Measurements from ENCODE around the gene CUL4B. TPM values are rescaled to one million over a fixed set of nuclear protein-coding genes. Genes with fewer than 3 reads are reported as not detected.
A peak's percentile ranks its signal among the peaks of the same experiment; 100 is the strongest.
"Not testable (repeated sequence)": the region's sequence is repeated elsewhere in the genome, so short reads cannot be mapped to it uniquely, and the experiment has no call there.

CUL4B gene
- total RNA-seq = 18.3 TPM
- long read RNA-seq, full-length matches to known transcripts = 5 of 6 reads
- long read RNA-seq, partial matches to known transcripts = 0 of 6 reads
- long read RNA-seq, other reads (novel, unspliced or antisense) = 1 of 6 reads

DNA sequence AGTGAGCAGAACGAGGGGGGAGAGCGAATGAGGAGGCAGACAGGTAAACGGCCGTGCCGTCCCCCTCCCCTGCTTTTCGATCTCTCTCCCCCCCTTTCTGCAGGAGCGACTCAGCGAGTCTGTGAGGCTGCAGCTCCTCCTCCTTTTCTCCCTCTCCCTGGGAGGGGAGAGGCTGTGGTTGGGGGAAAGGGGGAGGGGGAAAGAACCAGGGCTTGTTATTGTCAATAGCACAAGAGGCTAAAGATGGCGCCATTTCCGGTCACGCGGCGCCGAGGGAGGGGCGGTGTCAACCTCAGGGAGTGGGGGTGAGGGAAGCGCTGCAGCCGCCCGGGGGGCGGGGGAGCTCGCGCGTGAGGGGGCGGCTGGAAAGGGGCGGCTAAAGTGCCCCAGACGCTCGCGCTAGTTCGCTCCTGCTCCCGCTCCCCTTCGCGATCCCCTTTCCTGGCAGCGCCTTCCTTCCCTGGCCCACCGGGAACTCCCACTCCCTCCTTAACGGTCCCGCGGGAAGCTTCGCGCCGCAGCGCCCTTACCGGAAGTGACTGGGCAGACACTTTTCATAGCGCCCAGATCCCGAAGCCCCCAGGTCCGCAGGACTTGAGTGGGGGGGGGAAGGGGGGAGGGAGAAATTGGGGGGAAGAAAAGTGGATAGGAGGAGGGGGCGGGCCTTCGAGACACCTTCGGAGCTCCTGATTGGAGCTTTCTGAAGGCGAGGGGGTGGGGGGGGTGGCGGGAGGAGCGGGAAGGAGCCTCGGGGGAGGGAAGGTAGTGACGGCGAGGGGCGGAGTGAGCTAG, at the start of gene CUL4B:
Gene CUL4B (minus strand): TSS at position 121 of the 792 bp plus-strand sequence. CDS start 324 bp downstream, outside the sequence.
- intact Hi-C loops (cut with DNase I) = loop anchor here (1.0 to 5.0 kb wide), 3 partner anchors 42 to 74 kb away; partner anchors contain the start of gene C1GALT1C1
- DNase-seq (ENCODE audit: missing footprints) = peak; percentile 95
- ATAC-seq = peak; percentile 96

DNA sequence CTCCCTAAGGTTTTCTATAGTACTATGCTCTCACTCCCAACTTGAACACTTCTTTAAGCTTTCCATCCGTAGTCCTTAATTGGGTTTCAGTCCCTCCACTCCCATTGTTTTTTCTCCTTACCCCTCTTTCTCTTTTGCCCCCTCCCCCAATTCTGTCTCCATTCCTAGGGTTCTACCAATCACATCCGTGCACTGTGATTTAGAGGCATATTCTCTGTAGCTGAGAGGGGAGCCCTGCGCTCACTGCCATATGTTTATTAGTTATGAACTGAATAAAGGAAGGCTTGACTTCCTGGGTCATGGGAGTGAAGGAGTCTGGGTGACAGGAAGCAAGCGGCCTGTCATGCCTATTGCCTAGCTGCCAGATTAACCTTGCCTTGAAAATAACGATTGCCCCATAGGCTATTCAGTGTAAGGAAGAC, 43.6 kb upstream of the CUL4B start:
- no peak for DNase-seq (ENCODE audit: missing footprints)
- peak; percentile 70 for ATAC-seq
- intact Hi-C loops (cut with DNase I) = no loop called here

DNA sequence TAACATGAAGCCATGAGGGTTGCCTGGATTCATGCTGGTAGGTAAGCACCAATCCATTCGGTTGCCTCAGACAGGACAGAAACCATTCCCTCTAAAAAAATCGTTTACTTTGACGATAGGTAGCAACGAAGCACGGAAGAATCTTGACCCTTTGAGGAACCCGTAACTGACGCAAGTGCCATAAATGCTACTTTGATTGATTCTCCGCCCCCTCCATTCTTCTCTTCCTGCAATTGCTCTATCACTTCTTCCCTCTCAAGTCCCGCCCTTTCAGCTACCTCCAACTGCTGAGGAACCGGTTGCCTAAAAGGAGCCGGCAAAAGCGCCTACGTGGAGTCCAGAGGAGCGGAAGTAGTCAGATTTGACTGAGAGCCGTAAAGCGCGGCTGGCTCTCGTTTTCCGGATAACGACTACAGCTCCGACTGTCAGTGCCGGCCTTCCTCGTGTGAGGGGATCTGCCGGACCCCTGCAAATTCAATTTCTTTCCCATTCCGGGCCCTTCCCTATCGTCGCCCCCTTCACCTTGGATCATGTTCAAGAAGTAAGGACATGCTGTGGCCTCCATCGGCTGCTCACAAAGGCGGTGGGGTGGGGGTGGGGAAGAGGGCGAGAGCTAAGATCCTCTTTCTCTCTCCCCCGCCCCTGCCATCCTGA, 43.1 kb upstream of the CUL4B start, which contains the start of gene MCTS1:
Gene MCTS1 (plus strand): TSS at position 395 of the 654 bp plus-strand sequence. CDS start 136 bp downstream, at position 531.
- intact Hi-C loops (cut with DNase I) = loop anchor here (1.0 kb wide), 1 partner anchor 43 kb away; no protein-coding TSS in a partner anchor
- DNase-seq (ENCODE audit: missing footprints) (peak; percentile 87), ATAC-seq (peak; percentile 97)

DNA sequence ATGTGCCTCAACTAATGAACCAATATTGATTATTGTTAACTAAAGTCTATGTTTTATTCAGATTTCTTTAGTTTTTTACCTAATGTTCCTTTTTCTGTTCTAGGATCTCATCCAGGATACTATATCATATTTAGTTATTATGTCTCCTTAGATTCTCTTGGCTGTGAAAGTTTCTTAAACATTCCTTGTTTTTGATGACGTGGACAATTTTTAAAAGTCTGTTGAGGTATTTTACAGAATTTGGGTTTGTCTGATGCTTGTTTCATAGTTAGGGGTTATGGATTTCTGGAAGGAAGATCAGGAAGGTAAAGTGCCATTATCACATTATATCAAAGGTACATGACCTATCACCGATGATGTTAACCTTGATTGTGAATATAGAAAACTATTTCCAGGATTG, 24.9 kb upstream of the CUL4B start:
- ATAC-seq = no peak
- intact Hi-C loops (cut with DNase I) = no loop called here
- no peak for DNase-seq (ENCODE audit: missing footprints)

DNA sequence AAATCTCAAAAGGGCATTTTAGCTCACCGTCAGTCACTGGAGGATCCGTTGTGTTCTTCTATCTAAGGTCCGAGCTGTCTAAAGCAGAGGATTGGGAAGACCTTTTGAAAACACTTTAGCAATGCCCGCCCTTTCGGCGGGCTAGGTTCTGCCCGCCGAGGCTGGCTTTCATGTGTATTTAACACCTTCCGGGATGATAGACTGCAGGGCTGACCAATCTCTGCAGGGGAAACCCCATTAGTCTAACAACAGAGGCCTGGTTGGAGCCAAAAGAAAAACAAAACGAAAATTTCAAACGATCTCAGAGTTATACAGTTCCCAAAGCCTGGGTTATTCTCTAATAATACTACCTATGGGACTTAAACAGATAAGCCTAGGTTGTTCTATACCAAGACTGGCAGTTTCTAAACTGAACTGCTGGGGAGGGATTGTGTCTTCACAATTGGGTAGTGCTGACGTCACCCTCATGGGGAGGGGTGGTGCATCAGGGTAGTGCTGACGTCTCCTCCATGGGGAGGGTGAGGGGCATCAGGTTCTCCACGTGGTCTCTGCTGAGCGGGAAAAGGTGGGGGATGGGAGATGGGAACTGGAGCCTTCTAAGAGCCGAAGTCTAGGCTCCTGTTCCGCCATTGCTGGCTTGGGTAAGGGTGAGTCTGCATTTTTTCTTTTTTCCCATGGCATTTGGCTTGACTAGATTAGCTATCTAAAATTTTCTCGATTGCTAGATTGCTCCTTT, 14.8 kb upstream of the CUL4B start:
- intact Hi-C loops (cut with DNase I) = no loop called here
- ATAC-seq (no peak), DNase-seq (ENCODE audit: missing footprints) (no peak)

DNA sequence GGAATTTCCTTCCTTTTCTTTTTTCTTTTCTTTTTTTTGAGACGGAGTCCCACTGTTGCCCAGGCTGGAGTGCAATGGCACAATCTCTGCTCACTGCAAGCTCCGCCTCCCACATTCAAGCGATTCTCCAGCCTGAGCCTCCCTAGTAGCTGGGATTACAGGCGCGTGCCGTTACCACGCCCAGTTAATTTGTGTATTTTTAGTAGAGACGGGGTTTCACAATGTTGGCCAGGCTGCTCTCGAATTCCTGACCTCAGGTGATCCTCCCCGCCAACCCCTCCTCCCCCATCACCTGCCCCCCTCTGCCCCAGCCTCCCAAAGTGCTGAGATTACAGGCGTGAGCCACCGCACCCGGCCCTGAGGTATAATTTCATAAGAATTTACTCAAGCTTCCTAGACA, 13.0 kb upstream of the CUL4B start:
- ATAC-seq; intact Hi-C loops (cut with DNase I); DNase-seq (ENCODE audit: missing footprints): not testable (repeated sequence)

DNA sequence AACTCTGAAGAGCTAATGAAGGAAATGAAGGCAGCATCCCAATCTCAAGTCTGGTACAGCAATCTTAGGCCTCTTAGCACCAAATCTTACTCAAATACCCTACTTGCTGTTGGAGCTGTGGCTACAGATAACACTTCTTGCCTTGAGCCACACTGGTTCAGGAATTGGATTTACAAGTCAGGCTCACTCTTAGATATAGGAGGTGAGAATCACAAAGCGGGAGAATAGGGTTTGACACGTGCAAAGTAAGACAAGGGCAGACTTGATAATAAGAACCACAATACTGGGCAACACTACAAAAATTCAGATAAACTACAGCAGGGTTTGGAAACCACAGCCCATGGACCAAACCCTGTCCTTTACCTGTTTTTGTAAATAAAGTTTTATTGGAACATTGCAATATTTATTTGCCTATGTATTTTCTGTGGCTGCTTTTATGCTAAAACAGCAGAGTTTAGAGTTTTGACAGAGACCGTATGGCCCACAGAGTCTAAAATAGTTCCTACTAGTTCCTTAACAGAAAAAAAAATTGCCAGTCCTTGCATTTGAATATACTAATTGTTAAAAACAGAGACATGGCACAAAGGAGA, 9.3 kb upstream of the CUL4B start:
- no peak for ATAC-seq
- intact Hi-C loops (cut with DNase I) = no loop called here
- no peak for DNase-seq (ENCODE audit: missing footprints)

DNA sequence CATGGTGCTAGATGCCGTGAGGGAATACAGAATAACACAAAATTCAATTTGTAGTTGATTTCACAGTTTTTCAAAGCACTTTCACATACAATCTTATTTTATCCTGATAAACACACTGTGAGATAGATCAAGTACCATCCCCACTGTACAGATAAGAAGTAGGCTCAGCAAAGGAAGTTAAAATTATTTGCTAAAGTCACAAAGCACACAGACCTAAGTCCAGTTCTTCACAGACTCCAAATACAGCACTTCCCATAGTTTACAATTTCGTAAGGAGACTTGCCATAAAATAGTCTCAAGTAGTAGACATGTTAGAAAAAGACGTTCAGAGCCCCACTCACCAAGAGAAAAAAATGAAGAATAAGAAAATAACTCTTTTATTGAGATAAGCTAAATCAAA, 7.8 kb upstream of the CUL4B start:
- ATAC-seq (no peak), DNase-seq (ENCODE audit: missing footprints) (no peak)
- intact Hi-C loops (cut with DNase I) = no loop called here

DNA sequence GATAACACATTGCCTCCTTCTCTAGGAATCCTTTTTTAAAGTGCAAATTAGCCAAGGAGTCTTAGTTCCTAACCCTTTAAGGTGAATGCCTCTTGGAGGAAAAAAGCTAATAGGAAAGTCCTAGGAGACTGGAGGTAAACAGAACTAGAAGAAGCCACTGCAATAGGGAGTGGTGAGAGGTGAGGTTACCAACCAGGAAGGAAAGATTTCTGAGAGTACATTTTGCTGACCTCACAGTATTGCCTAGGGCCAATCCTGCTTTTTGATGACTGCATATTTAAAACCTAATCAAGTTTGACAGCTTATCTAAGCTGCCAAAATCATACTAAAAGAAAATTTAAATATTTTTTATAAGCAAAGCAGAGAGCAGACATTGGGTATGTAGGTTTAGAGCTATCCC, 7.3 kb upstream of the CUL4B start:
- ATAC-seq = no peak
- intact Hi-C loops (cut with DNase I) = no loop called here
- no peak for DNase-seq (ENCODE audit: missing footprints)

DNA sequence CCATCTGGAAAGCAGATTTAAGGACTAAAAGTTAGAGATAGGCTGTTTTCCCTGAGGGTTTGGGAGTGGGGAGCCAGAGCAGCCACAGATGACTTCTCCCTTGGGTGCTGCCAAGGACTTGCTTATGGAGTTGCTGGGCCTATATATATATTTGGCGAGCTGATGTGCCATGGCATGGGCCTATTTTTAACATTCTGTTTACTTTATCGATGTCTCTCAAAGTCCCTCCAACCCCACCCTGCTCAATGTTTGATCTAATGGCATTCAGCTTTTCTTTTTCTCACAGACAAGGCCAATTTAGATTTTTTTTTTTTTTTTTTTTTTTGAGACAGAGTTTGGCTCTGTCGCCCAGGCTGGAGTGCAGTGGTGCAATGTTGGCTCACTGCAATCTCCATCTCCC, 6.1 kb upstream of the CUL4B start:
- ATAC-seq = no peak
- intact Hi-C loops (cut with DNase I) = no loop called here
- DNase-seq (ENCODE audit: missing footprints) = no peak

DNA sequence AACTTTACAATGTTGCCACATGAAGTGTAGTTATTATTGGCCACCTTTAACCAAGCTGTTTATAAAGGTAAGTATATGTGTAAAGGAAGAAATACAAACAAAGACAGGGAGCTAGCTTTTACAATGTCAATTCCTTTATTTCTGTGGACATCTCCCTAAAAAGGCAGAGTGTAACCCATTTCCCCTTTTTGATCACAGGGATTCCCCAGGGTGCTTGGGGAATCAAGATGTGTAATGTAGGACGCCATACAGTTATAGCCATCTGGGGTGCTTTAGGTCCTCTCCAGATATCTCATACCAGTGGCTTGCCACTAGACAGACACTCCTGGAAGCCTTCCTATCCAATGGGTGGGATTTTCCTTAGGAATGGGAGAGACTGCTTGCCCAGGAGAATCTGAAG, 4.2 kb upstream of the CUL4B start:
- intact Hi-C loops (cut with DNase I) = loop anchor here (5.0 kb wide), 1 partner anchor 78 kb away; no protein-coding TSS in a partner anchor
- no peak for DNase-seq (ENCODE audit: missing footprints)
- ATAC-seq = no peak

DNA sequence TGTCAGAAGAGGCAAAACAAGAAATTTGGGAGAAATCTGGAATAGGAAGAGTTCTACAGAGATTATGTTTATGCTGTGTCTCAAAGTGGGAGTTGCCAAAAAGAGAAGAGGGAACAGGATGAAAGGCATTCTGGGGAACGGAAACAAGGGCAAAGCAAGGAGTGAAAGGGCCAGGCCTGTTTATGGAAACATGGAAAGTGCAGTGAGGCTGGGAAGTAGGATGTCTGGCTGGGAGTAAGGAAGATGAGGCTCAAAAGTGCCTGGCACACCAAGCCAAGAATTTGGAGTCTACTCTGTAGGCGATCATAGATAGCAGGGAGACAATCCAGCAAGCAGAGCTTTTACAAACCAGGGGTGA, 1.8 kb upstream of the CUL4B start:
- intact Hi-C loops (cut with DNase I) = loop anchor here (5.0 kb wide), 1 partner anchor 75 kb away; no protein-coding TSS in a partner anchor
- ATAC-seq (no peak), DNase-seq (ENCODE audit: missing footprints) (no peak)

DNA sequence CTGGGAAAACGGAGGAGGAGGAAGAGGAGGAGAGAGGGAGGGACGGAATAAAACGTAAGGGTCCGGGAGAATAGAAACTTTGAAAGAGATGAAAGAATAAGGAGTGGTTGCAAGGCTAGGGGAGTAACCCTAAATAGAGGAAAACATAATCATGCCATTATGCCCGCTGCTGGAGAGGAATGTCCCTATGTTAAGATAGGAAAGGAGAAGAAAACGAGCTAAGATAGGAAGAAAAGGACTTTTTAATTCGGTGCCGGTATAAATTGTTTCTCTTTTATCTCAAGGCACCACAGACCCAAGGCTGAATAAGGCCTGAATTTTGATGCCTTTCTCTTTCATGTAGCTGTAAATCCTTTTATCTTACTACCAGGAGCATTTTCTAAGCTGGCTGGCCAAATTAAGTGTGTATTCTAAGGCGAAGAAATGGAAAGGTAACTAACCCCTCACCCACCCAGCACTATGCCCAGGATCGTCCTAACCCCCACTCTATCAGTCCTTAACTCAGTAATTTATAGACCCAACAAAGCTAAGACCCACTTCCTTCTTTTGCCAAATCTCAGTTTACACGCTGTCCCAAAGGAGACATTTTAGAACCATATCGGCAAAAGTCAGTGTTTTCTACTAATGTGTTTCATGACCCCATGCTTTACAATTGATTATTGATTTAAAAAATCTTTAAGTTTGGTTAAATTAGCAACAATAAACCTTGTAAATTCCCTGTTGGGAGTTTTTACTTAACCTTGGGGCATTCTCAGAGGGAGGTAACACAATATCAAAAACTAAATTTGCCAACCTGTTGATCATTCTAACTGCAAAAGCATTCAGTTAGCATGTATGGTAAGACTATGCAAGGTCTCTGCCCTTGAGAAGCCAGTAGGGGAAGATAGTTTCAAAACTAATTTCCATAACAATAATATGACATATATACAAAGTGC, 1.1 kb upstream of the CUL4B start:
- ATAC-seq = no peak
- no peak for DNase-seq (ENCODE audit: missing footprints)
- intact Hi-C loops (cut with DNase I) = loop anchor here (1.0 to 5.0 kb wide), 3 partner anchors 41 to 75 kb away; partner anchors contain the start of gene C1GALT1C1

DNA sequence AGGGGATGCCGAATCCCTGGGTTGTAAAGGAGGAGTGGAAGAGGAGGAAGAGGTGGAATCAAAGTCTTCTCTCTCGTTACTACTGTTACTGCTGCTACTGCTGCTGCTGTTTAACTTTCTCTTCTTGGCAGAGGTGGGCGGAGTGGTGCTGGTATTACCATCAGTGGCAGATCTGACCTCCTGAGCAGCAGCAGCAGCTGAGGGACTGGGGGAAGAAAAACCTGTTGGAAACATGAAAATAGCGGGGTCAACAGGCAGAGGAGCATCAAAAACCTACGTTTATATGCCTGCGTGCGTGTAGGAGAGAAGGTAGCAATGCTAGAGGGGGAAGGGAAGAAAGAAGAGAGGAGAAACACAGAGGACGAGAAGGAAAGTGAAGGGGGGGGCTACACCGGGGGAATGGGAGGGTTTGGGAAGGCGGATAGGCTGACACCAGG, 339 bp downstream of the CUL4B start:
- intact Hi-C loops (cut with DNase I) = loop anchor here (2.0 to 5.0 kb wide), 2 partner anchors 70 to 73 kb away; partner anchors contain the start of gene C1GALT1C1
- peak; percentile 52 for ATAC-seq

DNA sequence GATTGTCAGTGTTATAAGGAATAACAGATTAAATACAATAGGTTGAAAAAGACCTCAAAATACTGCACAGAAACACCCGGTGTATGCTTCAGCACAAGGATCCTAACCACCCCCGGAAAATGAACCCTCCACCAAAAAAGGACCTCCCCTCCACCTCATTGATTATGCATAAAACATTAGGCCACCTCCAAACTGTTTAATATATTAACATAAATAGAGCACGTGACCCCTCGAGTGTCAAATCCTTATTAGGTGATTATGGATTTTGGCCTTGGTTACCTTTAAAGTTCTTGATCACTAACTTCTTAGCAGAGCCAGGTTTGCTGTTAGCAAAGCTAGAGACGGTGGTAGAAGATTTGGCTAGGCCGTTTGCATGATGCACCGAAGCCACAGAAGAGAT, 958 bp downstream of the CUL4B start:
- intact Hi-C loops (cut with DNase I) = loop anchor here (2.0 to 5.0 kb wide), 2 partner anchors 71 to 73 kb away; partner anchors contain the start of gene C1GALT1C1
- ATAC-seq = no peak
- DNase-seq (ENCODE audit: missing footprints) = no peak

More for the DNA sequence above, 339 bp downstream of the CUL4B start:
- no peak for DNase-seq (ENCODE audit: missing footprints)

DNA sequence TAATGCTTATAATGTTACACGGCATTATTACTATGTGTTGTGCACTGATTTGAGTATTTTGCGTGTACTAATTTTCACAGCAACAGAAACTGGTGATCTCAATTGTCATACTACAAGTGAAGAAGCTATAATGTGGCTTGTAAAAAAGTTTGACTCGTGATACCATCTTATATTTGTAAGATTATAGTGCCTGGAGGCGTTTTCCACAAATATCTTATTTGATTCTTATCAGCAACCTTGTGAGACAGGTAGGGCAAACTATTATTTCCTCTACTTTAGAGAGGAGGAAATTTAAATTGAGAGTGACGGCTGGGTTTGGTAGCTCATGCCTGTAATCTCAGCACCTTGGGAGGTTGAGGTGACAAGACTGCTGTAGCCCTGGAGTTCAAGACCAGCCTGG, 4.5 kb downstream of the CUL4B start:
- DNase-seq (ENCODE audit: missing footprints) = no peak
- ATAC-seq = no peak
- intact Hi-C loops (cut with DNase I) = no loop called here
